Activated CD4-positive, alpha-beta T cell treated with anti-CD3 and anti-CD28 coated beads, Interleukin-2, amount 10 ng/mL, durations not matched to agents 24 days and 14 days (primary cell): Measurements from ENCODE around the gene AGFG1. TPM values are rescaled to one million over a fixed set of nuclear protein-coding genes. Genes with fewer than 3 reads are reported as not detected.

Experiments
- DNase-seq: peaks from one replicate; pipeline ENCODE4 v3.0.0; 2022
- H3K27ac Mint-ChIP-seq: one replicate; pipeline ENCODE4 v1.8.0; 2022; ENCODE audit warnings: mild to moderate bottlenecking, mixed read lengths
- H3K27me3 Mint-ChIP-seq: one replicate; pipeline ENCODE4 v1.8.0; 2022; ENCODE audit warnings: mixed read lengths
- H3K36me3 Mint-ChIP-seq: one replicate; pipeline ENCODE4 v1.8.0; 2022; ENCODE audit warnings: low read depth, mild to moderate bottlenecking, mixed read lengths
- H3K4me1 Mint-ChIP-seq: one replicate; pipeline ENCODE4 v1.8.0; 2021; ENCODE audit warnings: mixed read lengths
- H3K4me3 Mint-ChIP-seq: one replicate; pipeline ENCODE4 v1.8.0; 2022; ENCODE audit warnings: mild to moderate bottlenecking, moderate library complexity, mixed read lengths
- H3K9me3 Mint-ChIP-seq: one replicate; pipeline ENCODE4 v1.8.0; 2021; ENCODE audit warnings: mixed read lengths
- intact Hi-C: fragments of 100-400 bp; cut with micrococcal nuclease; formaldehyde crosslinking; loops from one replicate; pipeline ENCODE4 v1.15.1; 2023
- total RNA-seq: library from RNA; stranded (reverse); gene quantifications from 2 replicates; pipeline ENCODE4 v1.2.3, GENCODE V29; 2022

AGFG1 gene
- total RNA-seq, 1 donor from 2014 or later: 229 TPM

DNA sequence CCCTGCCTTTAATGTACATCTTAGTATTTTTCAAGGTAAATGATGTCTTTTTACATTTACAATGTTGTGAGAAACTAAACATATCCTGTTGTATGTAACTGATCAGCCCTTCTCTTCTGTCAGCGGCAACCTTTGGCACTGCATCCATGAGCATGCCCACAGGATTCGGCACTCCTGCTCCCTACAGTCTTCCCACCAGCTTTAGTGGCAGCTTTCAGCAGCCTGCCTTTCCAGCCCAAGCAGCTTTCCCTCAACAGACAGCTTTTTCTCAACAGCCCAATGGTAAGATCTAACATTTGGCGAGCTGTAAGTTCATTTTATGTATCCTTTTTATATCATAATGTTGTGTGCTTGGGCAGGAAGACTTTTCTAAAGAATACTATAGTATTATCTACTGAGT lies 79.9 kb downstream of the AGFG1 start:
- peaks cover 44% of the 10 kb centered on the region for H3K36me3 Mint-ChIP-seq

DNA sequence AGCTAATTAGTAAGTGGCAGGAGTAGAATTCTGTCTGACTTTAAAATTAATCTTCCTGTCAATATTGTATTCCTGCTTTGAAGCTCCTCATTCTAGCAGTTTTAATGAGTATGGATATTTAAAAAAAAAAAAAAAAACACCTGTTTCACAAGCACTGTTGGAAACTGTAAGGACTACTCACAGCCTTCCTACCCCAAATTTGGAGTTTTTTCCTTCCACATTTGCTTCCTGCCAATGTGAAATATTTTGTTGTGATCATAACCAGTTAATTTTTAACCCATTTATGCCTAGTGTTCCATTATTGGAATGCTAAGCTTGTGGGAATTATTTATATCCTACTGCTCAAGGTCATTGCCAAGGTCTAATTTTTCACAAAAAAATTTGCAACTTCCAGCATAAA lies 90.6 kb downstream of the AGFG1 start:
- no peaks in the 10 kb centered on the region for H3K9me3 Mint-ChIP-seq
- H3K27me3 Mint-ChIP-seq: no peaks in the 10 kb centered on the region
- H3K4me3 Mint-ChIP-seq: no peak overlapping the region
- intact Hi-C loops: no loop called here
- peaks cover 15% of the 10 kb centered on the region for H3K36me3 Mint-ChIP-seq
- DNase-seq: no peak
- H3K4me1 Mint-ChIP-seq: no peaks in the 10 kb centered on the region
- no peak overlapping the region for H3K27ac Mint-ChIP-seq

More for the DNA sequence above, 79.9 kb downstream of the AGFG1 start:
- Mint-ChIP-seq H3K27me3 (no peaks in the 10 kb centered on the region), H3K4me1 (no peaks in the 10 kb centered on the region), H3K27ac (no peak overlapping the region), H3K9me3 (no peaks in the 10 kb centered on the region), H3K4me3 (no peak overlapping the region)
- intact Hi-C loops: no loop called here
- no peak for DNase-seq

DNA sequence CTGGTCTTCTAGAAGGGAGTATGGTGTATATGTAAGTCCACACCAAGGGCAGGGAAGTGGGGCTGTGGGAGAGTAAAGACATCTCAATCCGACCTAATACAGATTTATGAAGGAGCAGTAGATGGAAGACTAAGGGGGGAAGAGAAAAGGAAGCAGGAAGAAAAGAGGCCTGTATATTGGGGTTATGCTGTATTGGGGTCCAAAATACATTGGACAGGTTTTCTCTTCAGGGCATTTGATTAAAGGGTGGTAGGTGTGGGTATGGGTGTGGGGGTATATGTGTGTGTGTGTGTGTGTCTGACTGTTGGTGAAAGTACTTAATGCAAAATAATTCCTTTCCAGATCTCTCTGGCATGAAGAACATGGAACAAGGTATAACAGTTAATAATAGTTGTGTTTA lies 93.1 kb downstream of the AGFG1 start:
- Mint-ChIP-seq H3K4me1 (no peaks in the 10 kb centered on the region), H3K4me3 (no peak overlapping the region), H3K9me3 (no peaks in the 10 kb centered on the region)

DNA sequence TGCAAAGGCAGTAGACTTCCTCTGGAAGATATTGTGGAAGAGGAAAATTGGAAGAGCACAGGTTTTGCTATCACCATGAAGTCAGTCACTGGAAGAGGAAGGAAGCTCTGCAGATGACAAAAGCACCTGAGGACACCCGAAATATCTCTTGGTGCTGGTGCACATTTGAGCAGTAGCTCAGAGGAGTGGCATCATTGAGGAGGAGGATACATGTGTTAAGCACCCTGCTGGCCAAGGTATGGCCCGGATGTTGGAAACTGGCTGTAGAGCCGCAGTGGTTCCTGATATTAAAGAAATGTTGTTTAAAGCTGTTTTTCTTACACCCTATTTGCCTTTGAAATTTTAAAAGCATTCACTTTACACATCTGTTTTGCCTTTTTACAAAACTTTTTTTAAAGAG lies 94.1 kb downstream of the AGFG1 start:
- H3K27me3 Mint-ChIP-seq: no peaks in the 10 kb centered on the region
- intact Hi-C loops: no loop called here
- no peak for DNase-seq
- H3K4me3 Mint-ChIP-seq: no peak overlapping the region
- no peaks in the 10 kb centered on the region for H3K9me3 Mint-ChIP-seq
- H3K4me1 Mint-ChIP-seq: no peaks in the 10 kb centered on the region
- peaks cover 5% of the 10 kb centered on the region for H3K36me3 Mint-ChIP-seq
- no peak overlapping the region for H3K27ac Mint-ChIP-seq

More for the DNA sequence above, 93.1 kb downstream of the AGFG1 start:
- Mint-ChIP-seq H3K36me3 (peaks cover 5% of the 10 kb centered on the region), H3K27ac (no peak overlapping the region), H3K27me3 (no peaks in the 10 kb centered on the region)
- DNase-seq: no peak
- intact Hi-C loops: no loop called here

DNA sequence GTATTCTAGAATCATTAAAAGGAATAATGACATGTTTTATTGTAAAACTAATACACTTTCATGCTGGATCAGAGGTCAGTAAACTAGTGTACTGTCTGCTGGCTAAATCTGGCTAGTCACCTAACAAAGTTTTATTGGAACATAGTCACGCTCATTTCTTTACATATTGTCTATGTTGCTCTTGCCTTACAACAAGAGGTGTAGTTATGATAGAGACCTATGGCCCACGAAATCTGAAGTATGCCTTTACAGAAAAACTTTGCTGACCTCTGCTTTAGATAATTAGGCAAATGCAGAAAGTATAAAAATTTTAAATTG lies 96.9 kb downstream of the AGFG1 start:
- intact Hi-C loops: no loop called here
- Mint-ChIP-seq H3K27ac (no peak overlapping the region), H3K9me3 (no peaks in the 10 kb centered on the region)

DNA sequence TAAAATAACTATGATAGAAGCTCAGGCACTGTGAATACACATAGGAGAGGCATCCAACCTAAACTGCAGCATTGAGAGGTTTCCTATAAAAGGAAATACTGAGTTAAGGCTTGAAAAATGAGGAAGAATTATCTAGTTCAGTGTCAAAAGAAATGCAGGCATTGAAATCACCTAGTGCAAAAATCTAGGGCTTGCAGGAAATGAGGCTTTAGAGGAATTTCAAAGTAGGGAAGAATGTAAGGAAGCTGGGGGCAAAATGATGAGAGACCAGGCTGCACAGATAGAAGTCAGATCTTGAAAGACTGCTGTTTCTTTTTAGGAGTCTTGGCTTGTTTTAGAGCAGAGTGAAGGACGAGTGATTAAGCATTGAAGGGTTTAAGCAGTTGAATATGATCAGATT lies 98.7 kb downstream of the AGFG1 start:
- H3K4me1 Mint-ChIP-seq: no peaks in the 10 kb centered on the region
- H3K9me3 Mint-ChIP-seq: no peaks in the 10 kb centered on the region
- no peak overlapping the region for H3K4me3 Mint-ChIP-seq
- no peak for DNase-seq
- peaks cover 2% of the 10 kb centered on the region for H3K27me3 Mint-ChIP-seq
- intact Hi-C loops: no loop called here
- peaks cover 4% of the 10 kb centered on the region for H3K36me3 Mint-ChIP-seq
- no peak overlapping the region for H3K27ac Mint-ChIP-seq

More for the DNA sequence above, 96.9 kb downstream of the AGFG1 start:
- Mint-ChIP-seq H3K4me1 (no peaks in the 10 kb centered on the region), H3K36me3 (peaks cover 4% of the 10 kb centered on the region), H3K27me3 (peaks cover 2% of the 10 kb centered on the region), H3K4me3 (no peak overlapping the region)
- DNase-seq: no peak

DNA sequence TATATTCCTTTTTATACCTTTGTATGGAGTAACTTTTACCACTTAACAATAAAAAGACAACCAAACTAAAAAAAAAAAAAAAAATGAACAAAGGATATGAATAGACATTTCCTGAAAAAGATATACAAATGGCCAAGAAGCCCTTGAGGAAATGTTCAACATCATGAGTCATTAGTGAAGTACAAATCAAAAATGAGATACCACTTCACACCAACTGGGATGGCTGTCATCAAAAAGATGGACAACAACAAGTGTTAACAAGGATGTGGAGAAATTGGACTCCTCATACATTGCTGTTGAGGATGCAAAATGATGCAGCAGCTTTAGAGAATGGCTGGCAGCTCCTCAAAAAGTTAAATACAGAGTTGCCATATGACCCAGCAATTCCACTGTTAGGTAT lies 104.2 kb downstream of the AGFG1 start:
- no peaks in the 10 kb centered on the region for H3K9me3 Mint-ChIP-seq
- DNase-seq: no peak
- intact Hi-C loops: no loop called here
- no peaks in the 10 kb centered on the region for H3K4me1 Mint-ChIP-seq
- H3K27ac Mint-ChIP-seq: no peak overlapping the region
- H3K27me3 Mint-ChIP-seq: peaks cover 11% of the 10 kb centered on the region
- H3K36me3 Mint-ChIP-seq: no peaks in the 10 kb centered on the region
- H3K4me3 Mint-ChIP-seq: no peak overlapping the region

DNA sequence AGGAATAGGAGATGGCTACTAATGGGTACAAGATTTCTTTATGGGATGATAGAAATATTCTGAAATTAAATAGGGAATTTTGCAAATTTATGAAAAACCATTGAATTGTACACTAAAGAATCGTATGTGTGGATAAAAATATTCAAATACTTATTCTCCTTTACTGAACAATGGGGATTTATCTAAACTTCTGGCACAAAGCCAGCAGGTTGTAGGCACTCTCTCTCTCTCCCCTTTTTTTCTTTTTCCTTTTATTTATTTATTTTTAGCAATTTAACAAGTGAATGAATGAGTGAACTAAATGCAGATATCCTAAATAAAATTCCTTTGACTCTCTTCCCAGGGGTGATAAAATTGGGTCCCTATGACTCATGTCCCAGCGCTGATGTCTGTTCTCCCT lies 104.9 kb downstream of the AGFG1 start:
- Mint-ChIP-seq H3K4me3 (no peak overlapping the region), H3K36me3 (no peaks in the 10 kb centered on the region), H3K4me1 (no peaks in the 10 kb centered on the region), H3K27me3 (peaks cover 11% of the 10 kb centered on the region), H3K27ac (no peak overlapping the region), H3K9me3 (no peaks in the 10 kb centered on the region)
- no peak for DNase-seq
- intact Hi-C loops: no loop called here

DNA sequence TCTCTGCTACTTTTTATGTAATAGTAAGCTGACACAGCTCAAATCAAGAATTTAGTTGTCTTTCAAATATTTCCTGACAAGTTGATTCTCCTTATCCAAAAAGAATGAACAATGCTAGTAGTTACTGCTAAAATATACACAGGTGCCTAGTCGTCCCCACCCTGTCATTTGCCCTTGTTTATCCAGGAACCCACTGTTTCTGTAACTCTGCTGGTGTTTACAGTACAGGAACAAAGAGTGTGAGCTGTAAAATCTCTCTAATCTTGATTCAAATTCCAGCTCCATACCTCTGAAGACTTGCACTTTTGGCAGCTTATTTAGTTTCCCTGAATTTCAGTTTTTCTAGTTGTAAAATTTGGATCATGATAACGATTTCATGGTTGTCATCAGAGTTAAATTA lies 105.6 kb downstream of the AGFG1 start:
- no peaks in the 10 kb centered on the region for H3K4me1 Mint-ChIP-seq
- intact Hi-C loops: no loop called here
- H3K27ac Mint-ChIP-seq: no peak overlapping the region
- H3K9me3 Mint-ChIP-seq: no peaks in the 10 kb centered on the region
- no peaks in the 10 kb centered on the region for H3K36me3 Mint-ChIP-seq
- peaks cover 11% of the 10 kb centered on the region for H3K27me3 Mint-ChIP-seq
- no peak for DNase-seq
- H3K4me3 Mint-ChIP-seq: no peak overlapping the region

DNA sequence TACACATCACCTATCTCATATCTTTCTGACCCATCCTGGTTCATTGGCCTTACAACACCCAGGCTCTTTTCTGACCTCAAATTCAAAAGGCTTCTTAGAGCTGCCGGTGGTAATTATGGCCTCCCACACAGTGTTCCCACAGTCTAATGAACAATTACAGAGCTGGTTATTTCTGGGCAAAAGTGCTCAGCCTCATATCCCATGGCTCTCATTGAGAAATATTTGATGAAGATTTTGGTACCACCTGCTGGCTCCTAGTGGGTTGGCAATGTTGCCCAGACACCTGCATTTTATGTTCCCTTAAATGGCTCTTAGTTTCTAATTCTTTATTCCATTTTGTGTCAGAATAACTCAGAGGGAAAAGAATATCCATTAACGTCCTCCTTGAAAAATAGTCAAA lies 106.7 kb downstream of the AGFG1 start:
- intact Hi-C loops: no loop called here
- no peak overlapping the region for H3K4me3 Mint-ChIP-seq
- H3K36me3 Mint-ChIP-seq: no peaks in the 10 kb centered on the region
- H3K27ac Mint-ChIP-seq: no peak overlapping the region
- H3K4me1 Mint-ChIP-seq: no peaks in the 10 kb centered on the region
- H3K9me3 Mint-ChIP-seq: no peaks in the 10 kb centered on the region
- H3K27me3 Mint-ChIP-seq: peaks cover 9% of the 10 kb centered on the region
- DNase-seq: no peak

DNA sequence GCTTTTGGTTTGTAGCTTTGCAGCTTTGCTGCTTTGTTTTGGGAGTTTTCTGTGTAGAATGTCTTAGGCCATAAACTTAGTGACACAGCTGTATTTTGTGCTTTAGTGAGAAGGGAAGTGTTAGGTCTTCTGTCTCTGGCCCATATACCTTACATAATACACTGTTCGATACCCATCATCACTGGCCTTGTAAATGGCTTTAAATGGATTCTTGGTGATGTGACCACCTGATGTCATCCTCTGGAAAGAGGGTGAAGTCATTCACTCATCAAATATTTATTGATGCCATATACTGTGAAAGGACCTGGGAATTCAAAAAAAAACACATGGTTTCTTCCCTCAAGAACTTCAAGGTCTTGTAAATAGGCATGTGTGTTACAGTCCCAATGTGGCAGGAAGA lies 107.8 kb downstream of the AGFG1 start:
- H3K27ac Mint-ChIP-seq: no peak overlapping the region
- no peak overlapping the region for H3K4me3 Mint-ChIP-seq
- no peaks in the 10 kb centered on the region for H3K4me1 Mint-ChIP-seq
- no peaks in the 10 kb centered on the region for H3K36me3 Mint-ChIP-seq
- intact Hi-C loops: no loop called here
- peaks cover 9% of the 10 kb centered on the region for H3K27me3 Mint-ChIP-seq
- DNase-seq: no peak
- no peaks in the 10 kb centered on the region for H3K9me3 Mint-ChIP-seq

DNA sequence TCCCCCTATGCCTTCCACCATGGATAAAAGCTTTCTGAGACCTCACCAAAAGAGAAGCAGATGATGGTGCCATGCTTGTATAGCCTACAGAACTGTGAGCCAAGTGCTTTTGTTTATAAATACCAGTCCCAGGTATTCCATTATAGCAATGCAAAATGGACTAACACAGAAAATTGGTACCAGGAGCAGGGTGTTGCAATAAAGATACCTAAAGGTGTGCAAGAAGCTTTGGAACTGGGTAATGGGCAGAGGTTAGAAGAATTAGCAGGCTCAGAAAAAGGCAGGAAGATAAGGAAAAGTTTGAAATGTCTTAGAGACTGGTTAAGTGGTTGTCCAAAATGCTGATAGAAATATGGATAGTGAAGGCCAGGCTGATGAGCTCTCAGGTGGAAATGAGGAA lies 110.4 kb downstream of the AGFG1 start:
- intact Hi-C loops: no loop called here
- Mint-ChIP-seq H3K27me3 (peaks cover 6% of the 10 kb centered on the region), H3K36me3 (no peaks in the 10 kb centered on the region), H3K4me3 (no peak overlapping the region), H3K27ac (no peak overlapping the region), H3K4me1 (no peaks in the 10 kb centered on the region), H3K9me3 (no peaks in the 10 kb centered on the region)
- DNase-seq: no peak

DNA sequence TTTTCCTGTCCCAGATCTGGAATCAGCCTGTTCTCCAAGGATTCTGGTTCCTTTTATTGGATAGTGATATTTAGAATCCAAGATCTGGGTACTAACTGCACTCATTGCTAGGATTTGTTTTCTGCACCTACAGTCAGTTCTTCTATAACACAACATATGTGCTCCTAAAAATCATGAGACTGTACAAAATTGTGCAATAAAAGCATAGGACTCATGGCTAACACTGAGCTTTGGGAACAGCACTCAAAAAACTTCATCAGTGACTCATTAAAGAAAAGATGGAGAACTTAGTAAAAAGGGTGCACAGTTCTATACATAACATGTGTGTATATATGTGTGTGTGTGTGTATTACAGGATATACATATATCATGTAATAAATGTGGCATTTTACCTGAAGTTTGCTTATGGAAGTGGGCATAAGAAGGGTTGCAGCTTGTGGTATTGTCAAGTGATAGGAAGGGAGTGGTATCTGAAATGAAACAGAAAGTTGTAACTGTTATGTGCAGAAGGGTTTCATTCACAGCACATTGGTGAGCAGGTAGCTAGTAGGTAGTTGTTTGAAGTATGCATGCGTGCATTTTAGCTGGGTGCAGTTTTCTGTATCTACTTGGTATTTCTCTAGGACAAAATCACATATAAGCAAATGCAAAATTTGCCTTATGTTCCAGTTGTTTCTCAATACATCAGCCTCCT lies 120.9 kb downstream of the AGFG1 start:
- H3K27ac Mint-ChIP-seq: no peak overlapping the region
- H3K4me1 Mint-ChIP-seq: peaks cover 8% of the 10 kb centered on the region
- intact Hi-C loops: no loop called here
- H3K36me3 Mint-ChIP-seq: no peaks in the 10 kb centered on the region
- no peak overlapping the region for H3K4me3 Mint-ChIP-seq
- no peak for DNase-seq
- peaks cover 9% of the 10 kb centered on the region for H3K9me3 Mint-ChIP-seq
- H3K27me3 Mint-ChIP-seq: peaks cover 17% of the 10 kb centered on the region

DNA sequence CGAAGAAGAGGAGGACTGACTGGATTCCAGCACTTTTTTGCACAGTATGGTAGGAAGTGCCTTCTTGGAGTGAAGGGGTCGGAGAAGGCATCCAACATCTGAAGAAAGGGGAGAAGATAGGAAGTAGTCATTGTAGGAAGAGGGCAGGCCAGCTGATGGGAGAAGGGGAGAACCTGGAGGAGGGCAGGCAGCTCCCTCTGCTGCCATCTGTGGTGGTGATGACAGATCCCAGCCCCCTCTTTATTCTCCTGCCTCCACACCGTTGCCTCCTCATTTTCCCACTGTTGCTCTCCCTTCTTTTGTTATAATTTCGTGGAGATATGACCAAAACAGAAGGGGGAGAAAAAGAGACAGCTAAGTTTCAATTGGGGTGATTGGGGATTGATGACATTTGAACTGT lies 123.8 kb downstream of the AGFG1 start:
- no peaks in the 10 kb centered on the region for H3K36me3 Mint-ChIP-seq
- no peak for DNase-seq
- H3K4me1 Mint-ChIP-seq: peaks cover 8% of the 10 kb centered on the region
- H3K9me3 Mint-ChIP-seq: no peaks in the 10 kb centered on the region
- H3K27ac Mint-ChIP-seq: no peak overlapping the region
- no peak overlapping the region for H3K4me3 Mint-ChIP-seq
- intact Hi-C loops: no loop called here
- H3K27me3 Mint-ChIP-seq: peaks cover 11% of the 10 kb centered on the region

DNA sequence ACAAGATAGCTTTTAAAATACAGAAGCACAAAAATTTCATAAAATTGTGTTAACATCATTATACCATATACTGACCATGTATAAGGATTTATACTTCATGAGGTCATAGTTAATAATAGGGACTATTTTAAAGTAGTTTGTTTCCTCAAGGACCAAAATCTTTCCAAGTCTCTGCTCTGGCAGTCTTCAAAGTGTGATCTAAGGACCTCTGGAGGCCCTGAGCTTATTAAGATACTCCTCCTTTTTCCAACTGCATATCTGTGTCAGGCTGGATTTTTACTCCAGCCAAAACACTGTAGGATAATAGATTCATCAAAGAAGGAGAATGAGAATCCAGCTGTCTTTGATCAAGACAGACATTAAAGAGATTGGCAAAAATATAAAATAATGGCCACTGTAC lies 125.1 kb downstream of the AGFG1 start:
- Mint-ChIP-seq H3K9me3 (no peaks in the 10 kb centered on the region), H3K27me3 (peaks cover 8% of the 10 kb centered on the region), H3K4me1 (peaks cover 8% of the 10 kb centered on the region), H3K36me3 (no peaks in the 10 kb centered on the region), H3K27ac (no peak overlapping the region), H3K4me3 (no peak overlapping the region)
- intact Hi-C loops: no loop called here
- DNase-seq: no peak
